HG02610 (cell line): ENCODE measurements around the gene ST6GALNAC5.

ENCODE experiments used
- ATAC-seq: cut with Tn5 transposase; IDR thresholded peaks from one replicate; pipeline ENCODE4 v1.9.1; 2021; ENCODE audit warnings: mild to moderate bottlenecking, moderate library complexity; ENCODE audit not compliant: unreplicated experiment

Gene ST6GALNAC5

DNA sequence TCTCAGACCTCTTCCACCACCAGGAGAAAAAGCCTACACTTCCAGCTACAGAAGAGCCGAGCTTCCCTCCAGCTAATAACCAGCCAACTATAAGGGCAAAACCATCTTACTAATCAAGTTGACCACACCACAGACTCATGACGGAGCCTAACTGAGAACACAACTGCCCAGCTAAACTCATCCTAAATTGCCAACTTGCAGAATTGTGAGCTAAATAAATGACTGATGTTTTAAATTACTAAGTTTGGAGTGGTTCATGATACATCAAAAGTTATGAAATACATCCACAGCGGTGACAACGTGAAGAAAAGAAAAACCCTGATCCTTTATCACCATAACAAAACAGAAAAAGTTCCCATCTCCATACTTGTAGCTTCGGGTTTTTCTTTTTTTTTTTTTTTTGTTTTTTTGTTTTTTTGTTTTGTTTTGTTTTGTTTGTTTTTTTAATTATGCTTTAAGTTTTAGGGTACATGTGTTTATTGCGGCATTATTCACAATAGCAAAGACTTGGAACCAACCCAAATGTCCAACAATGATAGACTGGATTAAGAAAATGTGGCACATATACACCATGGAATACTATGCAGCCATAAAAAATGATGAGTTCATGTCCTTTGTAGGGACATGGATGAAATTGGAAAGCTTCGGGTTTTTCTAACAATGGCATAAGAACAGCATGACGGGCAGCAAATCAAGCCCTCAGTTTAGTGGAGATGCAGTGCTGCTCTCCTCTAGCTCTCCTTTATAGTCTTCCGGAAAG lies 229.4 kb downstream of the ST6GALNAC5 start:
- ATAC-seq = no peak

DNA sequence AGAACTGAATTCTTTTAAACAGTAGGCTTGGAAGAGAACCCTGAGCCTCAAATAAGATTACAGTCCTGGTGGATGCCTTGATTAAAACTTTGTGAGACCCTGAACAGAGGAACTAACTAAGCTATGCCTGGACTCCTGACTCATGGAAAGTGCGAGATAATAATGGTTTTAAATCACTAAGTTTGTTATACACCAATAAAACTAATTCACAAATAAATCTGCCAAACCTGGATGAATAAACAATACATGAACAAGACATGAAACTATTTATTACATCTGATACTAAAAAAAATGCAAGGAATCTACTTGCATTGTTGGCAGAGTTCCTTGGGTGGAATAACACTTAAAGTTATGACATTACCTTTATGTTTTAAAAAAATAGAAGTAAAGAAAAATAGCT lies 233.6 kb downstream of the ST6GALNAC5 start:
- no peak for ATAC-seq

DNA sequence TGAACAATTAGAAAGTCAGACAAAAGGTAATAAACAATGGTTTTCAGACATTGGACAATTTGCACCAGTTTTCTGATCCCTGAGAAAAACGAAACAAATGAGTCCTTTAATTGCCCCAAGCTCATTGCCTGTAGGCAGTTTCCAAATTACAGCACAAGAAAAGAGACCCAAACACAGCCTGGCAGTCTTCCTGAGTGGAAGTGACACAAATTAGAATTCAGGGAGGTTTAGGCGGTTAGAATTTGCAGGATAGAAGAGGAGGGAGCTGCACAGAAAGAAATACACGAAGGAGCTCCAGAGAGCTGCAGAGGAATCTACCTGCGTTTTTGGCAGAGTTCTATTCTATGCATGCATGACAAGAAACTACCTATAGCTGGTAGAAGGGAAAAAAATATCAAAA lies 236.2 kb downstream of the ST6GALNAC5 start:
- ATAC-seq = no peak

DNA sequence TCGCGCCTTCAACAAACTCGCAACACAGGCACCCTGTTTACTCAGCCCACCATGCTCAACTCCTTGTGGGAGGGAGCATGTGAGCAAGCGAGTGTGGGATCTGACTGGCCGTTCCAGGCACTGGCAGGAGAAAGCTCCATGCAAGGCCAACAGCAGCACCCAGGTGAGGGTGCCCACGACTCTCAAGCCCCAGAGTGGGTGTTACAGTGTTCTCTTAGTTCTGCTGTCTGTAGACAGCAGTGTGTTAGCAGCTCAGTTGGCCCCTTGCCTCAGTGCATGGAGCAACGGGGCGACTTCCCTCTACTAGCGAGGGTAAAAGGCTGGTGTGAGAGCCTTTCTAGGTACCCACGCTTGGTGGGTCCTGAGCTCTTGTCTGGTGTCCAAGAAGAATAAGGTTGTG lies 237.4 kb downstream of the ST6GALNAC5 start:
- no peak for ATAC-seq
